HepG2 (cell line): ENCODE results near the gene KLHDC2. TPM values are rescaled to one million over a fixed set of nuclear protein-coding genes. Genes with fewer than 3 reads are reported as not detected.

ENCODE experiments used
- HOMEZ ChIP-seq: IDR thresholded peaks from 2 replicates; pipeline ENCODE4 v1.6.1; 2016; ENCODE audit warnings: low read depth
- PPARG ChIP-seq: conservative IDR thresholded peaks from 2 replicates; pipeline ENCODE4 v1.6.1; 2016; ENCODE audit warnings: missing biosample characterization, missing genetic modification reagents
- PRPF4 ChIP-seq: fragments of 200-400 bp; formaldehyde crosslinking; IDR thresholded peaks from 2 replicates; pipeline ENCODE4 v1.6.1; 2016; ENCODE audit warnings: low read length, low read depth; ENCODE audit not compliant: poor library complexity, severe bottlenecking
- RAD21 ChIP-seq: fragments of 450-650 bp; formaldehyde crosslinking; IDR thresholded peaks from 2 replicates; pipeline ENCODE4 v1.5.0; 2020; ENCODE audit warnings: mild to moderate bottlenecking
- RELA ChIP-seq: sonication (generic); formaldehyde crosslinking; IDR thresholded peaks from 2 replicates; pipeline ENCODE4 v1.4.0; 2020; ENCODE audit warnings: missing genetic modification reagents
- SKIL ChIP-seq: sonication (generic); formaldehyde crosslinking; IDR thresholded peaks from 2 replicates; pipeline ENCODE4 v1.8.0; 2022; ENCODE audit warnings: missing genetic modification reagents, mild to moderate bottlenecking, moderate library complexity, borderline replicate concordance
- SRSF1 ChIP-seq: fragments of 200-400 bp; formaldehyde crosslinking; optimal IDR thresholded peaks from 2 replicates; pipeline ENCODE3; 2017; ENCODE audit warnings: mild to moderate bottlenecking, low read depth, low read length, moderate library complexity
- TRIM22 ChIP-seq: fragments of 450-650 bp; IDR thresholded peaks from 2 replicates; pipeline ENCODE4 v1.6.1; 2017
- ZFP1 ChIP-seq: IDR thresholded peaks from 2 replicates; pipeline ENCODE4 v1.6.1; 2016
- ZNF318 ChIP-seq: sonication (generic); formaldehyde crosslinking; IDR thresholded peaks from 2 replicates; pipeline ENCODE4 v1.4.0; 2020; ENCODE audit warnings: mild to moderate bottlenecking, missing genetic modification reagents
- ZNF362 ChIP-seq: sonication (generic); formaldehyde crosslinking; IDR thresholded peaks from 2 replicates; pipeline ENCODE4 v1.4.0; 2020; ENCODE audit warnings: missing genetic modification reagents, mild to moderate bottlenecking, borderline replicate concordance
- ZNF598 ChIP-seq: sonication (generic); formaldehyde crosslinking; IDR thresholded peaks from 2 replicates; pipeline ENCODE4 v1.5.1; 2020; ENCODE audit warnings: mild to moderate bottlenecking, missing genetic modification reagents, borderline replicate concordance
- ZNF7 ChIP-seq: IDR thresholded peaks from 2 replicates; pipeline ENCODE4 v1.6.1; 2016; ENCODE audit warnings: missing biosample characterization, missing genetic modification reagents
- polyA plus RNA-seq, 8 experiments: library from polyadenylated mRNA; depleted of rRNA in 3 of 8; stranded (reverse) in 7 of 8; unstranded in 1 of 8; fragments of >200 nt; fragmentation: Illumina TruSeq in 4 of 8; extraction: Trizol in 4 of 8; gene quantifications; 2 replicates each; pipeline versions ENCODE4 v1.2.1 to v1.2.3, GENCODE V29; 2011 to 2016; ENCODE audit warnings: low read depth in 4 of 8, missing spikeins in 1 of 8, mixed read lengths in 1 of 8; ENCODE audit not compliant: insufficient read depth in 1 of 8
- total RNA-seq, 5 experiments: library from RNA; depleted of rRNA; stranded (reverse); fragments of >200 nt; fragmentation: Illumina TruSeq; extraction: Trizol; gene quantifications; 2 replicates each; pipeline ENCODE4 v1.2.3, GENCODE V29; 2016; ENCODE audit warnings: low read depth in 1 of 5

Gene KLHDC2
- total and polyA plus RNA-seq, 2 of the 13 experiments (the other 11 are each of a cell fraction or from before 2014, with no cell fraction given) = 95.5 to 170 TPM

GRCh38 chr14:49770212-49770817 lies 2.4 kb downstream of the KLHDC2 start (continued):
- TF ChIP-seq ZNF318 (CRISPR knock-in tag) = 0 out of 2 replicates have a peak, but pooled peaks have one; percentile 60
- TF ChIP-seq ZNF362 = peak; percentile 53; the same call in 1 of the 2 replicates
- TF ChIP-seq RELA = no peak
- TF ChIP-seq RAD21 (CRISPR knock-in tag) = no peak
- no peak for TF ChIP-seq TRIM22
- TF ChIP-seq SRSF1 = no peak
- no peak for TF ChIP-seq ZFP1 (CRISPR knock-in tag)
- TF ChIP-seq ZNF7 (CRISPR knock-in tag) = no peak
- TF ChIP-seq SKIL (CRISPR knock-in tag) = peak; percentile 88; the same call in 1 of the 2 replicates
- peak; percentile 88 for TF ChIP-seq PPARG (CRISPR knock-in tag)
- no peak for TF ChIP-seq PRPF4
- no peak for TF ChIP-seq ZNF598 (CRISPR knock-in tag)
- peak; percentile 83; the same call in 1 of the 2 replicates for TF ChIP-seq HOMEZ (CRISPR knock-in tag)
